Liver (tissue), 3 donors: ENCODE measurements around the gene AFTPH.

Experiments
- EGR1 ChIP-seq, 2 donors: IDR thresholded peaks; 2 replicates each; pipeline ENCODE4 v1.6.1; 2016 to 2018; ENCODE audit warnings: antibody characterized with exemption in 2 of 2, low read depth in 2 of 2
- GABPA ChIP-seq, 2 donors: IDR thresholded peaks in 1 of 2; conservative IDR thresholded peaks in 1 of 2; 2 replicates each; pipeline ENCODE4 v1.6.1; 2016; ENCODE audit warnings: antibody characterized with exemption in 2 of 2, mild to moderate bottlenecking in 1 of 2, moderate library complexity in 1 of 2
- HNF4A ChIP-seq, 2 donors: conservative IDR thresholded peaks; 2 replicates each; pipeline ENCODE4 v1.6.1; 2016; ENCODE audit warnings: antibody characterized with exemption in 2 of 2, mild to moderate bottlenecking in 2 of 2
- JUND ChIP-seq, 2 donors: IDR thresholded peaks; 2 replicates each; pipeline ENCODE4 v1.6.1; 2016; ENCODE audit warnings: antibody characterized with exemption in 2 of 2
- RAD21 ChIP-seq, 2 donors: IDR thresholded peaks; 2 replicates each; pipeline ENCODE4 v1.6.1; 2016; ENCODE audit warnings: antibody characterized with exemption in 2 of 2, mild to moderate bottlenecking in 2 of 2
- RXRA ChIP-seq, 2 donors: IDR thresholded peaks; 2 replicates each; pipeline ENCODE4 v1.6.1; 2017 to 2018; ENCODE audit warnings: antibody characterized with exemption in 2 of 2, mild to moderate bottlenecking in 1 of 2
- SP1 ChIP-seq: IDR thresholded peaks from 2 replicates; pipeline ENCODE4 v1.6.1; 2018; ENCODE audit warnings: antibody characterized with exemption, mild to moderate bottlenecking
- TAF1 ChIP-seq: conservative IDR thresholded peaks from 2 replicates; pipeline ENCODE4 v1.6.1; 2016; ENCODE audit warnings: antibody characterized with exemption, mild to moderate bottlenecking
- YY1 ChIP-seq: IDR thresholded peaks from 2 replicates; pipeline ENCODE4 v1.6.1; 2016; ENCODE audit warnings: antibody characterized with exemption, mild to moderate bottlenecking
- TF ChIP-seq, protein P1 (sequence below): fragments of 150-350 bp; IDR thresholded peaks from 2 replicates; pipeline ENCODE4 v1.5.1; 2017; ENCODE audit warnings: improper control_type of control experiment, low read depth, low read length; ENCODE audit not compliant: missing input control
- TF ChIP-seq, protein P2 (sequence below): IDR thresholded peaks from 2 replicates; pipeline ENCODE4 v1.6.1; 2016; ENCODE audit warnings: antibody characterized with exemption
- TF ChIP-seq, protein P3 (sequence below): IDR thresholded peaks from 2 replicates; pipeline ENCODE4 v1.6.1; 2016; ENCODE audit warnings: antibody characterized with exemption
- TF ChIP-seq, protein P4 (sequence below): IDR thresholded peaks from 2 replicates; pipeline ENCODE4 v1.6.1; 2016; ENCODE audit warnings: antibody characterized with exemption, mild to moderate bottlenecking
- TF ChIP-seq, protein P5 (sequence below): IDR thresholded peaks from 2 replicates; pipeline ENCODE4 v1.6.1; 2016; ENCODE audit warnings: antibody characterized with exemption
- donor health status: healthy.
- donor health status: healthy.

DNA sequence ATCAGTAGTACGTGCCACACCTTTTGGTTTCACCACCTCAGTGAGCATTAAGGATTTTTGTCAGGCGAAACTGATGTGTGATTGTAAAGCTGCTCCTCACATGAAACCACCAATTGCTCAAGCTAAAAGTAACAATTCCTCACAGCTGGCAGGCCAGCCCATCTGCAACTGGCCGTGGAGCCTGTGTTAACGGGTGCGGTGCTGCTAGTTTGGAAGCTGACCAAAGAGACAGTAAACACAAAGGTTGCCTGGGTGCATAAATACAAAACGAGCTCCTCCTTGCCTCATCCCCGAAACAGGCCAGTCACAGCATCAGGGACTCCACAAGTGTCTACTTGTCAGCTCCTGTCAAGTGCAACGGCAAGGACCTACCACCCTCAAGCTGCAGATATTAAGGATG lies 38.2 kb upstream of the AFTPH start:
- TF ChIP-seq, protein P1, sequence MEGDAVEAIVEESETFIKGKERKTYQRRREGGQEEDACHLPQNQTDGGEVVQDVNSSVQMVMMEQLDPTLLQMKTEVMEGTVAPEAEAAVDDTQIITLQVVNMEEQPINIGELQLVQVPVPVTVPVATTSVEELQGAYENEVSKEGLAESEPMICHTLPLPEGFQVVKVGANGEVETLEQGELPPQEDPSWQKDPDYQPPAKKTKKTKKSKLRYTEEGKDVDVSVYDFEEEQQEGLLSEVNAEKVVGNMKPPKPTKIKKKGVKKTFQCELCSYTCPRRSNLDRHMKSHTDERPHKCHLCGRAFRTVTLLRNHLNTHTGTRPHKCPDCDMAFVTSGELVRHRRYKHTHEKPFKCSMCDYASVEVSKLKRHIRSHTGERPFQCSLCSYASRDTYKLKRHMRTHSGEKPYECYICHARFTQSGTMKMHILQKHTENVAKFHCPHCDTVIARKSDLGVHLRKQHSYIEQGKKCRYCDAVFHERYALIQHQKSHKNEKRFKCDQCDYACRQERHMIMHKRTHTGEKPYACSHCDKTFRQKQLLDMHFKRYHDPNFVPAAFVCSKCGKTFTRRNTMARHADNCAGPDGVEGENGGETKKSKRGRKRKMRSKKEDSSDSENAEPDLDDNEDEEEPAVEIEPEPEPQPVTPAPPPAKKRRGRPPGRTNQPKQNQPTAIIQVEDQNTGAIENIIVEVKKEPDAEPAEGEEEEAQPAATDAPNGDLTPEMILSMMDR, result no peak
- no peak for TF ChIP-seq TAF1
- no peak for TF ChIP-seq GABPA (IDR thresholded peaks at IDR 0.05 in 1 of 2, conservative IDR thresholded peaks at IDR 0.05 in 1 of 2)
- TF ChIP-seq, protein P2, sequence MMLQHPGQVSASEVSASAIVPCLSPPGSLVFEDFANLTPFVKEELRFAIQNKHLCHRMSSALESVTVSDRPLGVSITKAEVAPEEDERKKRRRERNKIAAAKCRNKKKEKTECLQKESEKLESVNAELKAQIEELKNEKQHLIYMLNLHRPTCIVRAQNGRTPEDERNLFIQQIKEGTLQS, result no peak
- TF ChIP-seq JUND (IDR thresholded peaks at IDR 0.05), result no peak
- TF ChIP-seq RAD21 (IDR thresholded peaks at IDR 0.05), result no peak
- TF ChIP-seq, protein P3, sequence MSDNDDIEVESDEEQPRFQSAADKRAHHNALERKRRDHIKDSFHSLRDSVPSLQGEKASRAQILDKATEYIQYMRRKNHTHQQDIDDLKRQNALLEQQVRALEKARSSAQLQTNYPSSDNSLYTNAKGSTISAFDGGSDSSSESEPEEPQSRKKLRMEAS, result no peak
- TF ChIP-seq HNF4A (conservative IDR thresholded peaks at IDR 0.05), result no peak
- TF ChIP-seq, protein P4, sequence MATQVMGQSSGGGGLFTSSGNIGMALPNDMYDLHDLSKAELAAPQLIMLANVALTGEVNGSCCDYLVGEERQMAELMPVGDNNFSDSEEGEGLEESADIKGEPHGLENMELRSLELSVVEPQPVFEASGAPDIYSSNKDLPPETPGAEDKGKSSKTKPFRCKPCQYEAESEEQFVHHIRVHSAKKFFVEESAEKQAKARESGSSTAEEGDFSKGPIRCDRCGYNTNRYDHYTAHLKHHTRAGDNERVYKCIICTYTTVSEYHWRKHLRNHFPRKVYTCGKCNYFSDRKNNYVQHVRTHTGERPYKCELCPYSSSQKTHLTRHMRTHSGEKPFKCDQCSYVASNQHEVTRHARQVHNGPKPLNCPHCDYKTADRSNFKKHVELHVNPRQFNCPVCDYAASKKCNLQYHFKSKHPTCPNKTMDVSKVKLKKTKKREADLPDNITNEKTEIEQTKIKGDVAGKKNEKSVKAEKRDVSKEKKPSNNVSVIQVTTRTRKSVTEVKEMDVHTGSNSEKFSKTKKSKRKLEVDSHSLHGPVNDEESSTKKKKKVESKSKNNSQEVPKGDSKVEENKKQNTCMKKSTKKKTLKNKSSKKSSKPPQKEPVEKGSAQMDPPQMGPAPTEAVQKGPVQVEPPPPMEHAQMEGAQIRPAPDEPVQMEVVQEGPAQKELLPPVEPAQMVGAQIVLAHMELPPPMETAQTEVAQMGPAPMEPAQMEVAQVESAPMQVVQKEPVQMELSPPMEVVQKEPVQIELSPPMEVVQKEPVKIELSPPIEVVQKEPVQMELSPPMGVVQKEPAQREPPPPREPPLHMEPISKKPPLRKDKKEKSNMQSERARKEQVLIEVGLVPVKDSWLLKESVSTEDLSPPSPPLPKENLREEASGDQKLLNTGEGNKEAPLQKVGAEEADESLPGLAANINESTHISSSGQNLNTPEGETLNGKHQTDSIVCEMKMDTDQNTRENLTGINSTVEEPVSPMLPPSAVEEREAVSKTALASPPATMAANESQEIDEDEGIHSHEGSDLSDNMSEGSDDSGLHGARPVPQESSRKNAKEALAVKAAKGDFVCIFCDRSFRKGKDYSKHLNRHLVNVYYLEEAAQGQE, result no peak
- TF ChIP-seq SP1, result no peak
- TF ChIP-seq RXRA (IDR thresholded peaks at IDR 0.05), result no peak
- no peak for TF ChIP-seq YY1
- TF ChIP-seq EGR1 (IDR thresholded peaks at IDR 0.05; ENCODE audit: low read depth in 2 of 2), result no peak
- TF ChIP-seq, protein P5, sequence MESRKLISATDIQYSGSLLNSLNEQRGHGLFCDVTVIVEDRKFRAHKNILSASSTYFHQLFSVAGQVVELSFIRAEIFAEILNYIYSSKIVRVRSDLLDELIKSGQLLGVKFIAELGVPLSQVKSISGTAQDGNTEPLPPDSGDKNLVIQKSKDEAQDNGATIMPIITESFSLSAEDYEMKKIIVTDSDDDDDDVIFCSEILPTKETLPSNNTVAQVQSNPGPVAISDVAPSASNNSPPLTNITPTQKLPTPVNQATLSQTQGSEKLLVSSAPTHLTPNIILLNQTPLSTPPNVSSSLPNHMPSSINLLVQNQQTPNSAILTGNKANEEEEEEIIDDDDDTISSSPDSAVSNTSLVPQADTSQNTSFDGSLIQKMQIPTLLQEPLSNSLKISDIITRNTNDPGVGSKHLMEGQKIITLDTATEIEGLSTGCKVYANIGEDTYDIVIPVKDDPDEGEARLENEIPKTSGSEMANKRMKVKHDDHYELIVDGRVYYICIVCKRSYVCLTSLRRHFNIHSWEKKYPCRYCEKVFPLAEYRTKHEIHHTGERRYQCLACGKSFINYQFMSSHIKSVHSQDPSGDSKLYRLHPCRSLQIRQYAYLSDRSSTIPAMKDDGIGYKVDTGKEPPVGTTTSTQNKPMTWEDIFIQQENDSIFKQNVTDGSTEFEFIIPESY, result no peak
